Panc1 (cell line): ENCODE measurements around the gene NT5C1A. TPM values are rescaled to one million over a fixed set of nuclear protein-coding genes. Genes with fewer than 3 reads are reported as not detected.

ENCODE experiments used
- ATAC-seq: fragments of 200-7000 bp; cut with Tn5 transposase; 2 replicates; pipeline ENCODE4 v1.9.1; 2020; ENCODE audit warnings: mild to moderate bottlenecking, moderate library complexity
- BruUV-seq: library from RNA; stranded (reverse); fragments of 400-500 nt; replicated peaks from 2 replicates; lab custom pipeline; 2021; lab: Mats Ljungman, UMichigan
- CTCF ChIA-PET: fragments of 300-600 bp; sonication (Branson Sonifier 250); formaldehyde crosslinking; loops from one replicate; lab custom pipeline; 2022; ENCODE audit warnings: antibody characterized with exemption; lab: Charles Lee
- POLR2A ChIA-PET: fragments of 300-600 bp; sonication (Branson Sonifier 250); formaldehyde crosslinking; loops from one replicate; lab custom pipeline; 2022; ENCODE audit warnings: antibody characterized with exemption; lab: Charles Lee
- DNase-seq: peaks from one replicate; pipeline ENCODE4 v3.0.0-alpha.2; 2010; ENCODE audit warnings: low read depth, low spot score
- H3K27ac ChIP-seq: 2 replicates; pipeline ENCODE4 v1.5.1; 2011; ENCODE audit warnings: mild to moderate bottlenecking, low read length, inconsistent platforms
- H3K27me3 ChIP-seq: fragments of 200-500 bp; sonication (Bioruptor generic); 2 replicates; pipeline ENCODE4 v1.6.0; 2014; ENCODE audit warnings: low read length, inconsistent platforms; ENCODE audit not compliant: control insufficient read depth, insufficient read depth
- H3K36me3 ChIP-seq: fragments of 200-500 bp; sonication (Bioruptor generic); 2 replicates; pipeline ENCODE4 v1.5.1; 2014; ENCODE audit warnings: inconsistent platforms, mild to moderate bottlenecking, low read length, moderate library complexity; ENCODE audit not compliant: control insufficient read depth, insufficient read depth
- H3K4me1 ChIP-seq: 2 replicates; pipeline ENCODE4 v1.5.1; 2011; ENCODE audit warnings: inconsistent platforms, mild to moderate bottlenecking, low read length, moderate library complexity; ENCODE audit not compliant: control insufficient read depth, insufficient read depth
- H3K4me3 ChIP-seq, 2 experiments: 2 replicates each; pipeline ENCODE4 v1.5.1; 2011 to 2012; ENCODE audit warnings: low read depth in 2 of 2, low read length in 2 of 2, mild to moderate bottlenecking in 2 of 2, inconsistent platforms in 1 of 2, moderate library complexity in 1 of 2
- H3K9me3 ChIP-seq: fragments of 200-500 bp; sonication (Bioruptor generic); 2 replicates; pipeline ENCODE4 v1.5.1; 2014; ENCODE audit warnings: low read depth, mild to moderate bottlenecking, inconsistent platforms, low read length, moderate library complexity; ENCODE audit not compliant: control insufficient read depth, insufficient read depth
- CTCF ChIP-seq: fragments of 450-650 bp; IDR thresholded peaks from 2 replicates; pipeline ENCODE4 v1.5.1; 2017; ENCODE audit warnings: mild to moderate bottlenecking
- POLR2AphosphoS5 ChIP-seq: IDR thresholded peaks from 2 replicates; pipeline ENCODE4 v1.6.1; 2012; ENCODE audit warnings: mild to moderate bottlenecking, low read depth, low read length, moderate library complexity
- REST ChIP-seq, 2 experiments: IDR thresholded peaks; 2 replicates each; pipeline ENCODE4 v1.6.1; 2011 to 2012; ENCODE audit warnings: low read depth in 2 of 2, control low read depth in 1 of 2, low read length in 1 of 2, mild to moderate bottlenecking in 1 of 2, moderate library complexity in 1 of 2; ENCODE audit not compliant: insufficient read depth in 1 of 2
- SIN3A ChIP-seq: IDR thresholded peaks from 2 replicates; pipeline ENCODE4 v1.6.1; 2012; ENCODE audit warnings: low read depth, mild to moderate bottlenecking, low read length, moderate library complexity, borderline replicate concordance; ENCODE audit not compliant: insufficient read depth
- TCF7L2 ChIP-seq: IDR thresholded peaks from 2 replicates; pipeline ENCODE4 v1.6.1; 2011; ENCODE audit warnings: mild to moderate bottlenecking, low read depth, low read length, inconsistent platforms
- in situ Hi-C: cut with HindIII; loops from 2 replicates; pipeline ENCODE4 v1.10.0; 2016; ENCODE audit warnings: low sequenced_read_pairs, low pct_unique_long_range_greater_than_20kb
- intact Hi-C: fragments of 100-400 bp; cut with micrococcal nuclease; formaldehyde crosslinking; loops from one replicate; pipeline ENCODE4 v1.10.0; 2022; ENCODE audit not compliant: unreplicated experiment
- total RNA-seq: library from RNA; stranded (reverse); gene quantifications from one replicate; pipeline ENCODE4 v1.2.1, GENCODE V29; 2021; ENCODE audit not compliant: unreplicated experiment

NT5C1A gene
- total RNA-seq, 1 experiment from 2014 or later = not detected

GRCh38 chr1:39657402-39657801 lies 14.5 kb downstream of the NT5C1A start:
- no peak overlapping the region for H3K4me3 ChIP-seq
- CTCF ChIA-PET = interaction anchor here (0.6 to 1.9 kb wide), 6 partner anchors 15 to 189 kb away, joined by 3 to 12 read pairs (median 4); partner anchors contain the start of gene NT5C1A
- TF ChIP-seq POLR2AphosphoS5 = no peak
- no peak for TF ChIP-seq CTCF
- TF ChIP-seq SIN3A = no peak
- no peak for TF ChIP-seq REST (IDR thresholded peaks at IDR 0.05; ENCODE audit: insufficient read depth in 1 of 2, low read depth in 2 of 2, low read length in 1 of 2)
- TF ChIP-seq TCF7L2 = no peak
- BruUV-seq = no TSS peak
- no peaks in the 10 kb centered on the region for H3K4me1 ChIP-seq
- H3K36me3 ChIP-seq = no peaks in the 10 kb centered on the region
- H3K27ac ChIP-seq = no peak overlapping the region
- POLR2A ChIA-PET = no interaction called here
- no peaks in the 10 kb centered on the region for H3K9me3 ChIP-seq
- in situ Hi-C loops = no loop called here
- DNase-seq = no peak
- ATAC-seq = no peak
- intact Hi-C loops = no loop called here
- H3K27me3 ChIP-seq = peaks cover 3% of the 10 kb centered on the region; the same call in 1 of the 2 replicates

GRCh38 chr1:39656391-39656790 lies 15.5 kb downstream of the NT5C1A start:
- intact Hi-C loops = no loop called here
- Histone ChIP-seq H3K4me1 (no peaks in the 10 kb centered on the region), H3K27ac (no peak overlapping the region), H3K4me3 (no peak overlapping the region), H3K27me3 (peaks cover 3% of the 10 kb centered on the region; the same call in 1 of the 2 replicates), H3K9me3 (no peaks in the 10 kb centered on the region), H3K36me3 (no peaks in the 10 kb centered on the region)
- TF ChIP-seq CTCF (no peak), REST (IDR thresholded peaks at IDR 0.05; ENCODE audit: insufficient read depth in 1 of 2, low read depth in 2 of 2, low read length in 1 of 2) (no peak), TCF7L2 (no peak), SIN3A (no peak), POLR2AphosphoS5 (no peak)
- CTCF ChIA-PET = no interaction called here
- ATAC-seq (no peak), DNase-seq (no peak)
- in situ Hi-C loops = no loop called here
- POLR2A ChIA-PET = no interaction called here
- no TSS peak for BruUV-seq
